Fibroblast of the aortic adventitia (primary cell): Measurements from ENCODE around the gene ADAMTS14. TPM values are rescaled to one million over a fixed set of nuclear protein-coding genes. Genes with fewer than 3 reads are reported as not detected.
A peak's percentile ranks its signal among the peaks of the same experiment; 100 is the strongest.

ENCODE experiments used
- DNase-seq: peaks from one replicate; pipeline ENCODE4 v3.0.0-alpha.2; 2010; ENCODE audit warnings: low read depth
- H3K4me3 ChIP-seq: 2 replicates; pipeline ENCODE4 v1.5.1; 2011; ENCODE audit warnings: low read depth, mild to moderate bottlenecking, control low read depth, low read length, moderate library complexity
- total RNA-seq: library from RNA; depleted of rRNA; stranded (reverse); fragments of >200 nt; gene quantifications from 2 replicates; pipeline ENCODE4 v1.2.3, GENCODE V29; 2012; ENCODE audit warnings: low replicate concordance
- TF ChIP-seq, protein P1 (sequence below): IDR thresholded peaks from 2 replicates; pipeline ENCODE4 v1.5.1; 2011; ENCODE audit warnings: mild to moderate bottlenecking, low read length, control low read depth, inconsistent platforms; ENCODE audit not compliant: insufficient read depth

Gene ADAMTS14
- total RNA-seq, 1 donor, result 5.3 TPM

DNA sequence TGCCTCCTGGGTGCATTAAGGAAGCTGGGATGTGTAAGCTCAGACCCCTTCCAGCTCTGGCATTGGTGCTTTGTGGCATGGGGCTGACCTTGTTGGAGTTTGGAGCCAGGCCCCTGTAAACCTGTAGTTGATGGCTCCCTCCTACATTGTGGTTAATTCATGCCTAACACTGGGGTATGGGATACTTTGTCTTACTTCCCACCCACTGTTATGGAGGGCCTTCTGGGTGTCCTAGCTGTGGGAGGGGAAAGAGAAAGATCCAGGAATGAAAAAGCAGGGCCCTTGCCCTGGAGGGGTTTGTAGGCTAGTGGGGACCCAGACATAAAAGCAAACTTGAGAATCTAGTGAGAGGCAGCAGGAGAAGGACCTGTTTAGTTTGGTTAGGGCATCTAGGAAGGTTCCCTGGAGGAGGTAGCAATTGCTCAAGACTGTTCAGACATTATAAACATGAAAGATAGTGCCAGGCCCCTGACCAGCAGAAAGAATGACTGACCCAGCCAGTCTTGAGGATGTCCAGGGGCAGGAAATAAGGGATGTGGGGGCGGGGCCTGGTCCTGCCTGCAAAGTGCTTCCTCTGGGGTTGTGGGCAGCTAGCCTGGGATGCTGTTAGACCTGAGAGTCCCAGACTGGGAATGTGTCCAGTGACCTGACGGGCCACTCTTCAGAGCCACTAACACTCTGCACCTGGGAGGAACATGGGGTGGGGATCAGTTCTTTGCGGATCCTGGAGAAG lies 6.6 kb downstream of the ADAMTS14 start:
- no peak overlapping the region for H3K4me3 ChIP-seq
- DNase-seq, result peak; percentile 23
- TF ChIP-seq, protein P1, sequence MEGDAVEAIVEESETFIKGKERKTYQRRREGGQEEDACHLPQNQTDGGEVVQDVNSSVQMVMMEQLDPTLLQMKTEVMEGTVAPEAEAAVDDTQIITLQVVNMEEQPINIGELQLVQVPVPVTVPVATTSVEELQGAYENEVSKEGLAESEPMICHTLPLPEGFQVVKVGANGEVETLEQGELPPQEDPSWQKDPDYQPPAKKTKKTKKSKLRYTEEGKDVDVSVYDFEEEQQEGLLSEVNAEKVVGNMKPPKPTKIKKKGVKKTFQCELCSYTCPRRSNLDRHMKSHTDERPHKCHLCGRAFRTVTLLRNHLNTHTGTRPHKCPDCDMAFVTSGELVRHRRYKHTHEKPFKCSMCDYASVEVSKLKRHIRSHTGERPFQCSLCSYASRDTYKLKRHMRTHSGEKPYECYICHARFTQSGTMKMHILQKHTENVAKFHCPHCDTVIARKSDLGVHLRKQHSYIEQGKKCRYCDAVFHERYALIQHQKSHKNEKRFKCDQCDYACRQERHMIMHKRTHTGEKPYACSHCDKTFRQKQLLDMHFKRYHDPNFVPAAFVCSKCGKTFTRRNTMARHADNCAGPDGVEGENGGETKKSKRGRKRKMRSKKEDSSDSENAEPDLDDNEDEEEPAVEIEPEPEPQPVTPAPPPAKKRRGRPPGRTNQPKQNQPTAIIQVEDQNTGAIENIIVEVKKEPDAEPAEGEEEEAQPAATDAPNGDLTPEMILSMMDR, result no peak

DNA sequence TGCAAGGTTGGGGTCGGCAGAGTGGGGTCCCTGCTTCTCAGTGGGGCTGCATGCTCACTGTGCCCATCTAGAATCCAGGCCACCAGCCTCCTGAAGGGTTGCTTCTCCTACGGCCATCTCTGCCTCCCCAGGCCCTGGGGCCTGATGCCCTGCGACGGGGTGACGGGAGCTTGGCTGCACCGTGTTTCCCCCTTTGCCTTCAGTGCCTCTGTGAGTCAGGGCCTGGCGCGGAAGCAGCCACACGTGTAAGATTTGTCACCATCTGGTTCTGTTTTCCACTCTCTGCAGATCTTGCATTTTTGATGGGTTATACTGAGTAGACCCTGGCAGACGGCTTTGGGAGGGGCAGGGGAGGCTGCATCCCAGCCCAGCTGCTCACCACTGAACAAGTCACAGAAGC lies 7.2 kb downstream of the ADAMTS14 start:
- DNase-seq, result peak; percentile 91
- no peak overlapping the region for H3K4me3 ChIP-seq
- TF ChIP-seq, protein P1, result no peak

DNA sequence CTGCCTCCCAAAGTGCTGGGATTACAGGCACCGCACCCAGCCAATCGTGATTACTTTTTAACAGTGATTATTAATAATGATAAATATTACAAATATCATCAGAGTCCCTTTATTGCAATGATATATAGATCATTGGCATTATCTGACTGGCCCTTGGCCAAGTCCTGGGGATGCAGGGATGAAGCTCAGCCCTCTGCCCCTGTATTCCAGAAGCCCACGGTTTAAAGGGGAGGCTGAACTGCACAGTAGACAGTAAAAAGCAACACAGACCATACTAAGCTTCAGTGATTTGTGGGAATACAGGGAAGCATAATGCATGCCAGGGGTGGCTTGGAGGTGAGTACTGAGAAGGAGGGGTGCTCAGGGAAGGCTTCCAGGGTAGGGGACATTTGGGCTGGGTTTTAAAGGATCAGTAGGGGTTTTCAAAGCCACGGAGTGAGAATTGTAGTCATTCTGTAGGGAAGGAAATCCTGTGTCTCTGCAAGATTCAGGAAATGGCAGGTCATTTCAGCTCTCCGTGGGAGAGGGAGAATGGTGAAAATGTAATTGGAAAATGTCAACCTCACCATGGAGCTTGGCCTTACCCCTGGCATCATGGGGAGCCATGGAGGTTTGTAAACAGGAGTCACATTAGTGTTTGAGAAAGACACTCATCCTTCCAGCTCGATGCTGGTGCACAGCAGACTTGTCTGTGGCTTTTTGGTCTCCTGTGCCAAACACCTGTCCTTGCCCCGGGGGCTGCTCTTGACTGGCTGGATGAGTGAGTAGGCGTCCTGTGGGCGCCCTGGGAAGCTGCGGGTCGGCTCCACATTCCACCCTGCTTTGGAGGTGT lies 8.8 kb downstream of the ADAMTS14 start:
- DNase-seq, result no peak
- TF ChIP-seq, protein P1, result no peak

DNA sequence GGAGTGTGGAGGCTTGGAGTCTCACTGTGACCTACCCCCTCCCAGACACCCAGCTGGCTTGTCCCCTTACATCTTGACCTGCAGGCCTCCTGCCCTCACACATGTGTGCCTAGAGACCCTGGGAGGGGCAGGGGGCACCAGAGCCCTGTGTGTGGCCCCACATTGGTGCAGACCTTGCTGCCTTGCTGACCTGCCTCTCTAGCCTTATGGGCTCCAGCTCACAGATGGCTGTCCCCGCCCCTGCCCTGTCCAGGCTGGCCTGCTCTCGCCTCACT lies 9.4 kb downstream of the ADAMTS14 start:
- TF ChIP-seq, protein P1, result no peak
- no peak overlapping the region for H3K4me3 ChIP-seq
- no peak for DNase-seq

More for the DNA sequence above, 8.8 kb downstream of the ADAMTS14 start:
- H3K4me3 ChIP-seq, result no peak overlapping the region

DNA sequence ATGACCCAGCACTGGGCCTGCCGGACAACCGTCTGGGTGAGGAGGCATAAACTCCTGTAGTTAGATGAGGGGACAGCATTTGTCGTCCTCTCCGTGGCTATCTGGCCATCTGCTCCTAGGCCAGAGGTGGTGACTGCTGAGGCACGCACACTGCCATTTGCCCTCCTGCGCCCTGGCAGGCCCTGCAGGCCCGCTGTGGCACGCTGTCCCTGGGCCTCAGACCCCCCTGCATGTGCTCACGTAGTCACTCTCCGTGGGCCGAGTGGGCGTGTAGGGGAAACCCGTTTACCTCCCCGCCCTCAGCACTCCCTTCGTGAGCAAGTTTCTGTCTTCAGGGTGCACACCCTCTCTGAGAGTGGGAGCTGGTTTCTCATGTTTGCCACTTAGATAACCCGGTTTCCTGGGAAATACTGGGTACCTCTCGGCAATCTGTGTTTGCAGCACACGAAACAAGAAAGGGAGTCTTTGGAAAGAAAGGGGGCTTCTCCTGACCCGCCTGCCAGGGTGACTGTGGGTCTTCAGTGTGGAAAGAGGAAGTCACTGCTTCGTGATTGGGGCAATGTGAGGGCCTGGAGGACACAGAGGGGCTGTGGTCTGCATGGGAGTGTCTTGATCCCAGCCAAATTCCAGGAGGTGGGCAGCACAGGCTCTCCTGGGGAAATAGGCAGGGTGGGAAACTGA lies 10.8 kb downstream of the ADAMTS14 start:
- DNase-seq, result no peak
- H3K4me3 ChIP-seq, result no peak overlapping the region
- TF ChIP-seq, protein P1, result no peak

DNA sequence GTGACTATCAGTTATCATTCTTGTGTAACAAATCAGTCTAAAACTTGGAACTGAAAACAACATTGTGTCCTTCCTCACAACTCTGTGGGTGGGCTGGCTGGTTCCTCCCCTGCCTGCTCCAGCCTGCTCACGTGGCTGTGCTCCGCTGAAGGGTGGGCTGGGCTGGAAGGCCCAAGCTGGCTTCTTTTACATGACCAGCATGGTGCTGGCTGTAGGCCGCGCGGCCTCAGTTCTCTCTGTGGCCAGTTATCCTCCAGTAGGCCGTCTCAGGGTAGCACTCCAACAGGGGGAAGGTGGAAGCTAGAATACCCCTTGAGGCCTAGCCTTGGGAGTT lies 11.3 kb downstream of the ADAMTS14 start:
- H3K4me3 ChIP-seq, result no peak overlapping the region
- TF ChIP-seq, protein P1, result no peak
- DNase-seq, result peak; percentile 25
